Right atrium auricular region (tissue), 2 donors: ENCODE results near the gene ACBD6. TPM values are rescaled to one million over a fixed set of nuclear protein-coding genes. Genes with fewer than 3 reads are reported as not detected.

ENCODE experiments used
- DNase-seq: peaks from one replicate; pipeline ENCODE4 v3.0.0-alpha.2; 2019; ENCODE audit warnings: low spot score
- H3K27ac ChIP-seq, 2 donors: fragments of 200-600 bp; sonication (generic); 1 replicate in 1 of 2; 2 replicates in 1 of 2; pipeline ENCODE4 v1.5.1; 2016 to 2019
- H3K27me3 ChIP-seq, 2 donors: fragments of 200-600 bp; sonication (generic); one replicate each; pipeline versions ENCODE4 v1.5.1 to v1.6.0; 2017 to 2019
- H3K36me3 ChIP-seq: fragments of 200-600 bp; sonication (generic); one replicate; pipeline ENCODE4 v1.5.1; 2016
- H3K4me1 ChIP-seq, 2 donors: fragments of 200-600 bp; sonication (generic); one replicate each; pipeline versions ENCODE4 v1.5.1 to v1.6.0; 2017 to 2019
- H3K4me3 ChIP-seq, 2 donors: fragments of 200-600 bp; sonication (generic); 1 replicate in 1 of 2; 2 replicates in 1 of 2; pipeline ENCODE4 v1.5.1; 2017 to 2019; ENCODE audit warnings: mild to moderate bottlenecking in 1 of 2, moderate library complexity in 1 of 2
- H3K9me3 ChIP-seq, 2 donors: fragments of 200-600 bp; sonication (generic); one replicate each; pipeline ENCODE4 v1.5.1; 2019
- CTCF ChIP-seq, 2 donors: fragments of 200-600 bp; sonication (generic); IDR thresholded peaks; one replicate each; pipeline ENCODE4 v1.5.1; 2019; ENCODE audit warnings: antibody characterized with exemption in 2 of 2
- total RNA-seq, 2 donors: library from RNA; depleted of rRNA; stranded (reverse); fragments of >200 nt; gene quantifications; one replicate each; pipeline ENCODE4 v1.1.0, GENCODE V29; 2016

ACBD6 gene
- total RNA-seq, 2 donors from 2014 or later, result 24.0 to 29.0 TPM

- no peak for DNase-seq
- Histone ChIP-seq H3K4me3 (no peak overlapping the region), H3K27ac (no peak overlapping the region), H3K27me3 (no peaks in the 10 kb centered on the region), H3K4me1 (peaks cover 0 to 54% of the 10 kb centered on the region in 2 donors), H3K9me3 (no peaks in the 10 kb centered on the region), H3K36me3 (no peaks in the 10 kb centered on the region)
- no peak for TF ChIP-seq CTCF (IDR thresholded peaks at IDR 0.05)
These were observed 41.7 kb upstream of the ACBD6 start for GRCh38 chr1:180544050-180544449.

GRCh38 chr1:180542838-180543145 lies 40.4 kb upstream of the ACBD6 start:
- no peaks in the 10 kb centered on the region for H3K27me3 ChIP-seq
- TF ChIP-seq CTCF (IDR thresholded peaks at IDR 0.05), result no peak
- H3K4me1 ChIP-seq, result peaks cover 0 to 57% of the 10 kb centered on the region in 2 donors
- H3K36me3 ChIP-seq, result no peaks in the 10 kb centered on the region
- H3K27ac ChIP-seq, result peak overlapping the region; percentile 75 to 86
- no peaks in the 10 kb centered on the region for H3K9me3 ChIP-seq
- no peak overlapping the region for H3K4me3 ChIP-seq
- DNase-seq, result no peak

- Histone ChIP-seq H3K4me3 (no peak overlapping the region), H3K27ac (peak overlapping the region; percentile 75 to 86), H3K36me3 (no peaks in the 10 kb centered on the region), H3K27me3 (no peaks in the 10 kb centered on the region), H3K4me1 (peaks cover 0 to 54% of the 10 kb centered on the region in 2 donors), H3K9me3 (no peaks in the 10 kb centered on the region)
- DNase-seq, result no peak
- no peak for TF ChIP-seq CTCF (IDR thresholded peaks at IDR 0.05)
These were observed 39.9 kb upstream of the ACBD6 start for GRCh38 chr1:180542113-180542837.

GRCh38 chr1:180540697-180541594 lies 38.6 kb upstream of the ACBD6 start:
- H3K4me1 ChIP-seq, result peaks cover 0 to 45% of the 10 kb centered on the region in 2 donors
- H3K27me3 ChIP-seq, result no peaks in the 10 kb centered on the region
- peak; percentile 67 for DNase-seq
- H3K4me3 ChIP-seq, result no peak overlapping the region
- peak overlapping the region; percentile 75 to 86 for H3K27ac ChIP-seq
- H3K36me3 ChIP-seq, result no peaks in the 10 kb centered on the region
- H3K9me3 ChIP-seq, result no peaks in the 10 kb centered on the region
- TF ChIP-seq CTCF (IDR thresholded peaks at IDR 0.05), result no peak

- Histone ChIP-seq H3K27me3 (no peaks in the 10 kb centered on the region), H3K9me3 (no peaks in the 10 kb centered on the region), H3K4me3 (no peak overlapping the region), H3K27ac (peak overlapping the region; percentile 75 to 86), H3K4me1 (peaks cover 0 to 48% of the 10 kb centered on the region in 2 donors), H3K36me3 (no peaks in the 10 kb centered on the region)
- no peak for TF ChIP-seq CTCF (IDR thresholded peaks at IDR 0.05)
- no peak for DNase-seq
These were observed 36.8 kb upstream of the ACBD6 start for GRCh38 chr1:180539136-180539535.
